Loucy (cell line): ENCODE results near the gene DNAI1.
"Not testable (repeated sequence)": the region's sequence is repeated elsewhere in the genome, so short reads cannot be mapped to it uniquely, and the experiment has no call there.

Experiments
- H2AFZ ChIP-seq: fragments of 200-600 bp; sonication (generic); 2 replicates; pipeline ENCODE4 v1.6.0; 2016; ENCODE audit warnings: antibody characterized with exemption, mild to moderate bottlenecking, low read length, moderate library complexity
- H3F3A ChIP-seq: fragments of 200-600 bp; 2 replicates; pipeline ENCODE4 v1.6.0; 2016; ENCODE audit warnings: antibody characterized with exemption, low read depth, mild to moderate bottlenecking
- H3K27me3 ChIP-seq: fragments of 200-600 bp; sonication (generic); 2 replicates; pipeline ENCODE4 v1.6.1; 2014; ENCODE audit warnings: low read length, mild to moderate bottlenecking; ENCODE audit not compliant: insufficient read depth, poor library complexity, severe bottlenecking
- H3K36me3 ChIP-seq: fragments of 200-600 bp; sonication (generic); 2 replicates; pipeline ENCODE4 v1.6.1; 2016; ENCODE audit warnings: low read length; ENCODE audit not compliant: insufficient read depth
- H3K4me1 ChIP-seq: fragments of 200-600 bp; sonication (generic); 2 replicates; pipeline ENCODE4 v1.5.1; 2014; ENCODE audit warnings: low read length, mild to moderate bottlenecking; ENCODE audit not compliant: insufficient read depth, poor library complexity, severe bottlenecking
- H3K4me2 ChIP-seq: fragments of 200-600 bp; sonication (generic); 2 replicates; pipeline ENCODE4 v1.6.0; 2014; ENCODE audit warnings: antibody characterized with exemption, low read length, low read depth, mild to moderate bottlenecking; ENCODE audit not compliant: poor library complexity, severe bottlenecking
- H3K4me3 ChIP-seq: fragments of 200-600 bp; sonication (generic); 2 replicates; pipeline ENCODE4 v1.5.1; 2014; ENCODE audit warnings: low read length, mild to moderate bottlenecking, mixed read lengths; ENCODE audit not compliant: poor library complexity, severe bottlenecking
- H3K79me2 ChIP-seq: fragments of 200-600 bp; sonication (generic); 2 replicates; pipeline ENCODE4 v1.6.1; 2014; ENCODE audit warnings: low read length; ENCODE audit not compliant: insufficient read depth
- H3K9ac ChIP-seq: fragments of 200-600 bp; sonication (generic); 2 replicates; pipeline ENCODE4 v1.6.0; 2014; ENCODE audit warnings: mild to moderate bottlenecking, low read depth, low read length, moderate library complexity; ENCODE audit not compliant: poor library complexity, severe bottlenecking
- H3K9me2 ChIP-seq: fragments of 200-600 bp; sonication (generic); replicated peaks from 2 replicates; pipeline ENCODE4 v1.6.1; 2016; ENCODE audit warnings: low read depth, low read length, mixed read lengths
- H3K9me3 ChIP-seq: fragments of 200-600 bp; sonication (generic); 2 replicates; pipeline ENCODE4 v1.6.1; 2014; ENCODE audit warnings: mild to moderate bottlenecking, antibody characterized with exemption, low read length, low read depth; ENCODE audit not compliant: insufficient read depth
- H4K20me1 ChIP-seq: fragments of 200-600 bp; sonication (generic); 2 replicates; pipeline ENCODE4 v1.6.0; 2014; ENCODE audit warnings: antibody characterized with exemption, low read length, mild to moderate bottlenecking; ENCODE audit not compliant: insufficient read depth, poor library complexity, severe bottlenecking
- CTCF ChIP-seq: fragments of 200-600 bp; sonication (generic); conservative IDR thresholded peaks from 2 replicates; pipeline ENCODE4 v1.5.1; 2014; ENCODE audit warnings: mild to moderate bottlenecking, antibody characterized with exemption, low read length
- EZH2phosphoT487 ChIP-seq: fragments of 200-600 bp; IDR thresholded peaks from 2 replicates; pipeline ENCODE4 v1.6.1; 2018; ENCODE audit warnings: antibody characterized with exemption, mild to moderate bottlenecking, moderate library complexity, borderline replicate concordance

DNAI1 gene

GRCh38 chr9:34475097-34475496 lies 16.5 kb downstream of the DNAI1 start:
- TF ChIP-seq CTCF (no peak), EZH2phosphoT487 (no peak)
- Histone ChIP-seq H3K27me3 (no peaks in the 10 kb centered on the region), H2AFZ (no peak overlapping the region), H3K9me3 (no peaks in the 10 kb centered on the region), H3K4me2 (no peak overlapping the region), H4K20me1 (no peaks in the 10 kb centered on the region), H3K9ac (no peak overlapping the region), H3F3A (no peaks in the 10 kb centered on the region), H3K4me1 (no peaks in the 10 kb centered on the region), H3K4me3 (no peak overlapping the region), H3K9me2 (no peaks in the 10 kb centered on the region), H3K36me3 (no peaks in the 10 kb centered on the region), H3K79me2 (no peaks in the 10 kb centered on the region)

- no peak overlapping the region for H3K9ac ChIP-seq
- no peaks in the 10 kb centered on the region for H3K79me2 ChIP-seq
- no peaks in the 10 kb centered on the region for H3K36me3 ChIP-seq
- no peak overlapping the region for H3K4me2 ChIP-seq
- no peaks in the 10 kb centered on the region for H3F3A ChIP-seq
- H3K27me3 ChIP-seq, result no peaks in the 10 kb centered on the region
- no peaks in the 10 kb centered on the region for H4K20me1 ChIP-seq
- no peak overlapping the region for H3K4me3 ChIP-seq
- H3K9me3 ChIP-seq, result no peaks in the 10 kb centered on the region
- TF ChIP-seq CTCF (no peak), EZH2phosphoT487 (no peak)
- H3K4me1 ChIP-seq, result no peaks in the 10 kb centered on the region
- H2AFZ ChIP-seq, result no peak overlapping the region
- no peaks in the 10 kb centered on the region for H3K9me2 ChIP-seq
Measured at GRCh38 chr9:34477541-34477940, 18.9 kb downstream of the DNAI1 start.

DNA sequence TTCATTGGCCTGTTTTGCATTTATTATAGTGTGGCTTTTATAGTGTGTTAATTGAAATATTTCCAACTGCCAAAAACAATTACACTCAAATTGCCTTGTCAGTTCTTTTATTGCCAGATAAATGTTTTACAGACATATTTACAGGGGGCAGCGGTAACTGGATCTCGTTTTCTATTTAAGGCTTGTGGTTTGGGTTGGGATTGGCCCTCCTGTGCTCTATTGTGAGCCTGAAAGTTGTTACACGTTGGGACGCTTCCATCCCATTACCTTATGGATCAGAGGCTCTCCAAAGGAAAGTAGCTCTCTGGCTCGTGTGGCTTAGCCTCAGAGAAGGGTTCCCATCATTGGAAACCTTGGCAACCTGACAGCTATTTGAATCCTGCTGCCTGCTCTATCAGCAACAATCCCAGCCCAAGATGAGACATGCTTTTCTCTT lies 20.8 kb downstream of the DNAI1 start:
- Histone ChIP-seq H3K27me3 (no peaks in the 10 kb centered on the region), H3K9ac (no peak overlapping the region), H3F3A (no peaks in the 10 kb centered on the region), H3K4me3 (no peak overlapping the region), H3K79me2 (no peaks in the 10 kb centered on the region), H4K20me1 (no peaks in the 10 kb centered on the region), H3K4me2 (no peak overlapping the region), H2AFZ (no peak overlapping the region), H3K4me1 (no peaks in the 10 kb centered on the region), H3K36me3 (no peaks in the 10 kb centered on the region), H3K9me3 (no peaks in the 10 kb centered on the region), H3K9me2 (no peaks in the 10 kb centered on the region)
- TF ChIP-seq EZH2phosphoT487, result no peak
- no peak for TF ChIP-seq CTCF

GRCh38 chr9:34481620-34482019 lies 23.0 kb downstream of the DNAI1 start:
- H2AFZ ChIP-seq, H3F3A ChIP-seq, H3K9me3 ChIP-seq, H3K27me3 ChIP-seq, H3K79me2 ChIP-seq, H3K9me2 ChIP-seq, H3K4me2 ChIP-seq, H3K4me1 ChIP-seq, H4K20me1 ChIP-seq, H3K9ac ChIP-seq, H3K4me3 ChIP-seq, H3K36me3 ChIP-seq: not testable (repeated sequence)

DNA sequence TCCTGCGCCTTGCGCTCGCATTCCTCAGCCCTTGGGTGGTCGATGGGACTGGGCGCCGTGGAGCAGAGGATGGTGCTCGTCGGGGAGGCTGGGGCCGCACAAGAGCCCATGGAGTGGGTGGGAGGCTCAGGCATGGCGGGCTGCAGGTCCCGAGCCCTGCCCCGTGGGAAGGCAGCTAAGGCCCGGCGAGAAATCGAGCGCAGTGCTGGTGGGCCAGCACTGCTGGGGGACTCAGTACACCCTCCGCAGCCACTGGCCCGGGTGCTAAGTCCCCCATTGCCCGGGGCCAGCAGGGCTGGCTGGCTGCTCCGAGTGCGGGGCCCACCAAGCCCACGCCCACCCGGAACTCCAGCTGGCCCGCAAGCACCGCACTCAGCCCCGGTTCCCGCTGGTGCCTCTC lies 24.1 kb downstream of the DNAI1 start:
- H3K9ac ChIP-seq, H3K36me3 ChIP-seq, H3K27me3 ChIP-seq, H4K20me1 ChIP-seq, H3K79me2 ChIP-seq, H2AFZ ChIP-seq, H3K9me3 ChIP-seq, H3K9me2 ChIP-seq, H3K4me2 ChIP-seq, H3K4me3 ChIP-seq, H3K4me1 ChIP-seq, H3F3A ChIP-seq: not testable (repeated sequence)
